HUDEP-2 (cell line): ENCODE measurements around the gene SH3TC2.

Experiments
- DNase-seq, 76 experiments: peaks; one replicate each; lab custom pipeline; 2025; ENCODE audit not compliant: unreplicated experiment in 76 of 76; lab: John Stamatoyannopoulos, UW

The SH3TC2 gene

DNA sequence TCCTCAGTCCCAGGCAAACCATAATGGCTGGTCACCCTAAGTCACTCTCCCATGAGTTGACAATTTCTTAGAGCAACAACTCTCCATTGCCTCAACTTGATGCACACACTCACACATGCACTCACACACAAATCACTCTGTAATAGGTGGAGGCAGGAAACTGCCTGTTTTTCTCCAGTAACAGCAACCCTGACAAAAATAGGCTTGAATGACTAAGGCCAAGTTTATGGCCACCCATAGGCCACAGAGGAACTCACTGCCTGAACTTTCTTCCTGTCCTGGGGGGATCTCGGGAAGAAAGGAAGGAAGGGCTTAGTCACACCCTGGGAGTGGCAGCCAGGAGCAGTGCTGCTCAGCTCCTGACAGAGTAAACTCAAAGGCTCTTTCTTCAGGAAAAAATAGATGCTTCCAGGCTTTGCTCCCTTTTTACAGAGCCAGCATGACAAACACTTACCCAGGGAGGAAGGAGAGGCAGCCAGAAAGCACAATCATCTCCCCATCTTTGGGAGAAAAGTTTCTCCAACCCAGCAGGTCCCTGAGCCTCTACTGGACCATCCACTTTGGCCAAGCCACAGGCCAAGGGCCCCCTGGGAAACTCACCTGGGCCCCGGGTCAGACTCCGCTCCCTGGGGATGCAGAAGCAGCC lies 368 bp downstream of the SH3TC2 start:
- peak in 1 of 76 experiments; percentile 23 for DNase-seq

DNA sequence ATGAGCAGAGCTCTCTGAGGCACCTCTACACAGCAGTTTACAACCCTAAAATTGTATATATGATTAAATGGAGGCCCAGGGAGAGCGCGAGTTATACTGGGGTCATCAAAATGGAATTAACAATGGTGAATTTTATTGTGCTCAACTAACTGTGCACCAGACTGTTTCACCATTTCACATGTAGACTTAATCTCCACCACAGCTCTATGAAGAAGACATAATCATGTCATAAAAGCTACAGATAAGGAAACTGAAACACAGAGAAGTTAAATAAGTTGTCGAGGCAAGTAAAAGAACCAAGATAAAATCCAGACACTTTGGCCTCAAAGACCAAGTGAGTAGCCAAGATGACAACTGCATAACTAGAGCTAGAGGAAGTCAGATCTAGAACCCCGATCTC lies 1.5 kb downstream of the SH3TC2 start:
- peak in 1 of 76 experiments; percentile 15 for DNase-seq

DNA sequence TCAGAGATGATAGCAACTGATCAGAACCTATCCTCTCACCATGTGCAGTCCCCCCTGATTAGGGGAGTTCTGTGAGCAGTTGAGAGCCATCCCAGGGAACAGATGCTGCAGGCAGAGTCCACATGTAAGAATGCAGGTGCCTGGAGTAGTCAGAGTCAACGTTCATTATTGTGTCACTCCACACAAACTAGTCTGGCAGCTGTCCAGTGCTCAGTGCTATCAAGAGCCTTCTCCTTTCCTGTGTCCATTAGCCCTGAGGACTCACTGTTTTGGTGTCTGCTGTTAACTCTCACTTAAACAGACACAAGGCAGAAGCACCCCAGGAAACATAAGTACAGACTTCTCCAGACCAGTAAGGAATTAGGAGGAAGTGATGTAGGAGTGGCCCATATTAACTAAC lies 2.5 kb downstream of the SH3TC2 start:
- DNase-seq, result peak in 73 of 76 experiments; percentile 14 to 82 (median 58)

DNA sequence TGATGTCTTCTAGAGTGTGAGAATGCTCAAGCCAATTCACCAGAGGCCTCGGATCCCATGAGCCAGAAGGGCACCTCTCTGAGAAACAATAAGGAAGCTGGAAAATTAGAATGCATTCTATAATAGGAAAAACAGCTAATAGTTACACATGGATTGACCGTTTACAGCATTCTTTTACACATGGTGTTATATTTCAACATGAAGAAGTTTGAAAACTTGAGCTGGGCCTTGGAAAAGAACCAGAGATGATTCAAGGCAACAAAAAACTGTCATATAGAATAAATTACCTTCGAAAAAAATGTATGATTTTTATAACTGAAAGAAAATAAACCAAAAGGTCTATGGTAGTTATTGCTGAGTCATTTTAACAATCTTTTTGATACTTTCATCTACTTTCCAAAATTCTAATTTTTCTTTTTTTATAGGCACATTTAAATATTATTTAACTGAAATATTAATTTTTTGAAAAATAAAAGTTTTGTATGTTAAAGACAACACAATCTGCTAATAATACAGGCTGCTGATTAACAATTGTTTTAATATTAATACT lies 6.2 kb downstream of the SH3TC2 start:
- DNase-seq, result no peak

- DNase-seq, result no peak
These were observed 8.4 kb downstream of the SH3TC2 start for GRCh38 chr5:149054416-149054815.

- DNase-seq, result no peak
These were observed 9.7 kb downstream of the SH3TC2 start for GRCh38 chr5:149053072-149053695.

DNA sequence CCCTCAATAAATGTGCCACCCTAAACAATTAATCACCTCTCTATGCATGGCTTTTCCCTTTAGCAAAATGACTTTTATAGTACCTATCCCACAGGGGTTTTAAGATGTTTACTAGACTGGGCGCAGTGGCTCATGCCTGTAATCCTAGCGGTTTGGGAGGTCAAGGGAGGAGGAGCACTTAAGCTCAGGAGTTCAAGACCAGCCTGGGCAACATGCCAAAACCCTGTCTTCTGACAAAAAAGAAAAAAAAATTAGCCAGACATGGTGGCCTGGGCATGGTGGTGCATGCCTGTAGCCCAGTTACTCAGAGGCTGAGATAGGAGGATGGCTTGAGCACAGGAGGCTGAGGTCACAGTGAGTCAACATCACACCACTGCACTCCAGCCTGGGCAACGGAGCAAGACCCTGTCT lies 13.5 kb downstream of the SH3TC2 start:
- peak in 39 of 76 experiments; percentile 2 to 72 (median 26) for DNase-seq

GRCh38 chr5:149048811-149049210 lies 14.1 kb downstream of the SH3TC2 start:
- no peak for DNase-seq

DNA sequence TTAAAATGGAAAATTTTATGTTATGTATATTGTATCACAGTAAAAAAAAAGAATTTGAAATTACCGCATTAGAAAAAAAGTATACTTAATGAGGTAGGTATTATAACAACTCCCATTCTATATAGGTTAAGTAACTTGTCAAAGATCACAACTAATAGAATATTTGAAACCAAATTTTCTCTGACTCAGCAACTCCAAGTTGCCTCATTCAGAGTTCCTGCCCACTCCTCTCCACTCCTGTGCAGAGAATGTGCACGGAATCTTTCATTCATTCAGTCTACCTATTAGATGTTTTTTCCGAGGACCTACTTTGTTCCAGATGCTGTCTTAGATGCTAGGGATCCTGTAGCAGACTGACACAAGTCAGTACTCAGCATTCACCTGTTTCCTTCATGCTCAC lies 15.4 kb downstream of the SH3TC2 start:
- DNase-seq, result no peak

GRCh38 chr5:149046196-149046829 lies 16.5 kb downstream of the SH3TC2 start:
- DNase-seq, result peak in 68 of 76 experiments; percentile 18 to 89 (median 58)

DNA sequence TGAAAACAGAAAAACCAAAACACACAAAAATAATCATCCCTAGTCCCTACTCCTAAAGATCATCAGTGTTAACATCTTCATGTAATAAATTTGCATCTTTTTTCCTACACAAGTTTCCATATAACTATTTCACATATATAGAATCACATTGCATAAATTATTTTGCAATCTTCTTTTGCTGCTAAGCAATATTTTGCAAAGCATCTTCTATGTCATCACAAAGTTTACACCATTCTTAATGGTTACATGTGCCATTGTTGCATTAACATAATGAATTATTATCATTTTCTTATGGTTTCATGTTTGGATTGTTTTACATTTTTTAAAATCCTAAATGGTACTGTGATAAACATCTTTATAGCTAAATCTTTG lies 17.8 kb downstream of the SH3TC2 start:
- DNase-seq, result no peak

DNA sequence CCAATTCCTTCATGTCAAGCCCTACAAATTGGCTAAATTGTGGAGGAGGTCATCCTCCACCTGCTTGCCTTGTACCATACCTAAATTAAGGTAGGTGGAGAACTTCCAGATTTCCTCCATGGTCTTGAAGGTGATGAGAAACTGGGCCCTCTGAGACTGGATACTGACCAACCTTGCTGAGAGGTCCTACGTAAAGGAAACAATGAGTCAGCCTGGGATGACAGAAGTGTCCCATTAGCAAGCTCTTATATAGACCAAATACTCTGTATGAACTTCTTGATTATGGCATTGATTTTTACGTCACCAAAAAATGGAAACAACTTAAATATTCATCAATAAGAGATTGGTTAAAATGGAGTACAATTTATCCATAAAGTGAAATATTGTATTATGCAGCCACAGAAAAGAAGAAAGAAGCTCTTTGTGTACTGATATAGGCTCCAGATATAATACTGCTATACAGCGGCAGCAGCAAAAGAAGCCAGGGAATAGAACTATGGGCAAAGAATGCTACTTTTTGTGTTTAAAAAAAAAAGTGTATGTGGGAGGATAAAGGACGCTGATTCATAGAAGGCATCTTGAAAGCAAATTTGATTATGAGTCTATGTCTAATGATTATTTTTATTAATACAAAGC lies 18.3 kb downstream of the SH3TC2 start:
- peak in 2 of 76 experiments; percentile 17 to 19 for DNase-seq

DNA sequence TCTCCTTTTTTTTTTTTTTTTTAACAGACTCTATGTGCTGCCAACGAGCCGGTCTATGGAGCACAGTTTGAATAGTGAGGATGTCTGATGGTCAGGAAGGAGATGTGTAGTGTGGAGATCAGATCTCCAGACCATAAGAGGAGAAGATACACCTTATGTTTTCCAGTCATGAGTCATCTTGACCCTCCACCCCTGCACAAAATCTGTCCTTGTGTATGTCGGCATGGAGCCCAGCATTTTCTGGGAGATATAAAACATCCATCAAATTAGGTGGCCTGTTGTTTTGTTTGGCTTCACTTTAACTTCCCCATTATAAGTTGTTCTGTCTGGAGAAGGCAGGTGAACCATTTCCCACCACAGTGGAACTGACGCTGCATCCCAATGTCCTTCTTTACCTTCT lies 19.2 kb downstream of the SH3TC2 start:
- no peak for DNase-seq

- DNase-seq, result no peak
These were observed 20.0 kb downstream of the SH3TC2 start for GRCh38 chr5:149042865-149043264.

DNA sequence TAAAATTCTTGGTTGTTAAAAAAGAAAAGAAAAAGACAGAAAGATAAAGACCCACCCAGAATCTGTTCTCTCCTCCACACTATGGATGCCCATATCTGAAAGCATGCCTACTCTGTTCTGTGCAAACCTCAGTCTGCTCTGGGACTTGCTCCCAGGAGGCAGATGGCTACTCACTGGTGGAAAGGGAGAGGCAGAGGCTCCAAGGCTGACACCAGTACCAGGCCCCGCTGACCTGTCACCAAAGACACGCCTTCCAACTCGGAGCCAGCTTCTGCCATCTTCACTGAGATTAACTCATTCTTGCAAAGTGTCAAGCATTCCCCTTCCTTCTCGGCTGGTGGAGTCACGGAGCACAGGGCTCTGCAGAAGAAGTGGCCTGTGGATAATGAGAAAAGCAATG lies 21.6 kb downstream of the SH3TC2 start:
- no peak for DNase-seq

DNA sequence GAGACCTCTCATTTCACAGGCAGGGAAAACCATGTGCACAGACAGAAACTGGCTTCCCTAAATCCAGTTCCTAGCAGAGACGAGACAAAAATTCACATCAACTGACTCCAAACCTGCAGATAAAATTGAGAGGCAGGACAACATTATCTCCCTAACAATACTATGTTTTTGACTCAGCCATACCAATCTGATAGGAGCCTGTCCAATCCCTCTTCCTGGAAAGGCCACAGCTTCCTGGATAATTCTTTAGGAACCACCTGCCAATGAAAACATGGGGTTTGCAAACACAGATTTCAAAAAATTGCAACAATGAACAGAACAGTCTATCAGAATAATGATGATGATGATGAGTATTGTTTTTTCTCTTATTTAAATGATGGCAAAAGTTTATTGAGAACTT lies 22.4 kb downstream of the SH3TC2 start:
- peak in 1 of 76 experiments; percentile 10 for DNase-seq

DNA sequence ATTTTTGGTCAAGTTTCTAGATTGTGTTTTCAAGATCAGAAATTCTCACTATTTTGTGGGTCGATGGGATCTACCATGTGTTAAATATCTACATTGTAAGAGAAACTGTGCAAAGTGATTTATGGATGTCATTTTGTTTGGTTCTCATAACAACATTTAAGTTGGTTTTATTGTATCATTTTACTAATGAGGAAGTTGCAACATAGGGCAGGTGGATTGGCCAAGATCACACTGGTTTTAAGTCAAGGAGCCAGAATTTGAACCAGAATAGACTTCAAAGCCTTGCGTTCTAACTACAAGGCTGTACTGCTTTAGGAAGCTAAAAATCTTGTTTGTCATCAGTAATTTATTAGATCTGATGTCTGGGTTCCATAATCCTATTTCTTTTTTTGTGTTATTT lies 23.4 kb downstream of the SH3TC2 start:
- no peak for DNase-seq

GRCh38 chr5:149038336-149039080 lies 24.4 kb downstream of the SH3TC2 start:
- peak in 35 of 76 experiments; percentile 3 to 63 (median 30) for DNase-seq

GRCh38 chr5:149037817-149038216 lies 25.0 kb downstream of the SH3TC2 start:
- DNase-seq, result peak in 53 of 76 experiments; percentile 5 to 72 (median 29)

- DNase-seq, result no peak
These were observed 25.9 kb downstream of the SH3TC2 start for GRCh38 chr5:149036970-149037369.
